Adrenal gland (tissue), 12 donors: Measurements from ENCODE around the gene IKZF2. TPM values are rescaled to one million over a fixed set of nuclear protein-coding genes. Genes with fewer than 3 reads are reported as not detected.

Experiments used
- DNase-seq, 7 donors: peaks; one replicate each; pipeline ENCODE4 v3.0.0-alpha.2; 2019 to 2020
- H3K27ac ChIP-seq, 5 donors: fragments of 200-600 bp; sonication (generic) in 4 of 5; 1 replicate in 3 of 5; 2 replicates in 2 of 5; pipeline versions ENCODE4 v1.5.1 to v1.8.0; 2016 to 2020; ENCODE audit warnings: mild to moderate bottlenecking in 1 of 5
- H3K27me3 ChIP-seq: fragments of 200-600 bp; 2 replicates; pipeline ENCODE4 v1.8.0; 2021
- H3K36me3 ChIP-seq, 2 donors: fragments of 200-600 bp; replicated peaks in 1 of 2; 1 replicate in 1 of 2; 2 replicates in 1 of 2; pipeline versions ENCODE4 v1.5.1 to v1.8.0; 2018 to 2022
- H3K4me1 ChIP-seq, 2 donors: fragments of 200-600 bp; replicated peaks in 1 of 2; 1 replicate in 1 of 2; 2 replicates in 1 of 2; pipeline versions ENCODE4 v1.5.1 to v1.8.0; 2018 to 2021
- H3K4me3 ChIP-seq, 4 donors: fragments of 200-600 bp; sonication (generic) in 3 of 4; one replicate each; pipeline ENCODE4 v1.5.1; 2016 to 2018
- H3K9me3 ChIP-seq, 3 donors: fragments of 200-600 bp; sonication (generic) in 1 of 3; replicated peaks in 1 of 3; 1 replicate in 2 of 3; 2 replicates in 1 of 3; pipeline versions ENCODE4 v1.5.1 to v1.8.0; 2016 to 2021
- CTCF ChIP-seq, 6 experiments: fragments of 450-650 bp in 4 of 6; fragments of 200-600 bp in 2 of 6; sonication (generic) in 1 of 6; IDR thresholded peaks; 1 replicate in 5 of 6; 2 replicates in 1 of 6; pipeline versions ENCODE4 v1.5.1 to v1.8.0; 2016 to 2021; ENCODE audit warnings: antibody characterized with exemption in 6 of 6, mild to moderate bottlenecking in 2 of 6, moderate library complexity in 1 of 6
- POLR2A ChIP-seq, 2 donors: fragments of 450-650 bp; IDR thresholded peaks; one replicate each; pipeline ENCODE4 v1.6.1; 2017; ENCODE audit warnings: antibody characterized with exemption in 2 of 2, mild to moderate bottlenecking in 2 of 2, moderate library complexity in 1 of 2
- WGBS, 4 donors: extraction: QIAGEN DNeasy Blood & Tissue Kit in 2 of 4; methylation state at CpG; one replicate each; pipeline versions ENCODE4 v1.1.5 to v1.1.7; 2013 to 2017; 5-methylcytosine and 5-hydroxymethylcytosine counted together
- intact Hi-C, 2 donors: fragments of 100-400 bp; cut with DNase I; formaldehyde crosslinking; loops; one replicate each; pipeline versions ENCODE4 v1.14.1 to v1.15.0; 2022 to 2023
- polyA plus RNA-seq, 3 donors: library from polyadenylated mRNA; stranded (reverse); fragments of 200-250 nt in 2 of 3; fragments of 350-450 nt in 1 of 3; fragmentation: Illumina TruSeq in 1 of 3; extraction: RNeasy Lipid Tissue Mini Kit (QIAGEN cat#74804) in 1 of 3; gene quantifications; one replicate each; pipeline ENCODE4 v1.2.3, GENCODE V29; 2013 to 2014
- total RNA-seq, 9 donors: library from RNA; depleted of rRNA in 4 of 9; stranded (reverse); fragments of >200 nt in 4 of 9; fragments of 120-200 nt in 1 of 9; fragmentation: NEBNext Ultra II Directional in 1 of 9; extraction: Animal tissue kit (Norgen Biotek cat#: 25700) in 1 of 9; gene quantifications; one replicate each; pipeline versions ENCODE4 v1.1.0 to v1.2.4, GENCODE V29; 2013 to 2023
- donor health status: healthy with polysubstance abuse.
- donor health status: Bipolar disorder and iron deficiency.
- donor health status: DM: yes; HTN: yes; CAD: no.
- donor health status: DM: no; HTN: no; CAD: no.
- donor health status: DM: no; HTN: no; CAD: no.
- donor health status: DM: yes; HTN: yes; CAD: no.

IKZF2 gene
- total and polyA plus RNA-seq, 12 donors: 0.44 to 18.9 (median 8.0) TPM

- 88 to 93% (median 91%) methylated on average over 2 of the region's 2 CpGs for WGBS, 4 donors
- no peaks in the 10 kb centered on the region for H3K36me3 ChIP-seq
- no peak for TF ChIP-seq POLR2A (IDR thresholded peaks at IDR 0.05)
- TF ChIP-seq CTCF (IDR thresholded peaks at IDR 0.05): no peak
- H3K4me3 ChIP-seq: no peak overlapping the region
- no peaks in the 10 kb centered on the region for H3K4me1 ChIP-seq
- intact Hi-C loops: no loop called here
- no peaks in the 10 kb centered on the region for H3K9me3 ChIP-seq
- no peak overlapping the region for H3K27ac ChIP-seq
- no peak for DNase-seq
- H3K27me3 ChIP-seq: no peaks in the 10 kb centered on the region
Measured at GRCh38 chr2:213019368-213019767, 132.0 kb downstream of the IKZF2 start.

- Histone ChIP-seq H3K4me1 (no peaks in the 10 kb centered on the region), H3K9me3 (no peaks in the 10 kb centered on the region), H3K36me3 (no peaks in the 10 kb centered on the region), H3K27me3 (no peaks in the 10 kb centered on the region), H3K27ac (no peak overlapping the region), H3K4me3 (no peak overlapping the region)
- no peak for DNase-seq
- TF ChIP-seq CTCF (IDR thresholded peaks at IDR 0.05) (no peak), POLR2A (IDR thresholded peaks at IDR 0.05) (no peak)
- intact Hi-C loops: no loop called here
Measured at GRCh38 chr2:213018340-213018901, 133.0 kb downstream of the IKZF2 start.

- H3K36me3 ChIP-seq: no peaks in the 10 kb centered on the region
- intact Hi-C loops: no loop called here
- H3K27me3 ChIP-seq: no peaks in the 10 kb centered on the region
- no peak overlapping the region for H3K4me3 ChIP-seq
- TF ChIP-seq CTCF (IDR thresholded peaks at IDR 0.05) (no peak), POLR2A (IDR thresholded peaks at IDR 0.05) (no peak)
- WGBS, 4 donors: 86 to 98% (median 91%) methylated on average over 1 of the region's 1 CpG
- H3K27ac ChIP-seq: no peak overlapping the region
- no peaks in the 10 kb centered on the region for H3K4me1 ChIP-seq
- no peaks in the 10 kb centered on the region for H3K9me3 ChIP-seq
- no peak for DNase-seq
Measured at GRCh38 chr2:213017404-213017803, 134.0 kb downstream of the IKZF2 start.

- Histone ChIP-seq H3K4me3 (no peak overlapping the region), H3K4me1 (no peaks in the 10 kb centered on the region), H3K27me3 (no peaks in the 10 kb centered on the region), H3K27ac (no peak overlapping the region), H3K36me3 (no peaks in the 10 kb centered on the region), H3K9me3 (no peaks in the 10 kb centered on the region)
- DNase-seq: no peak
- 89 to 93% (median 92%) methylated on average over 4 of the region's 4 CpGs for WGBS, 4 donors
- TF ChIP-seq CTCF (IDR thresholded peaks at IDR 0.05) (no peak), POLR2A (IDR thresholded peaks at IDR 0.05) (no peak)
- intact Hi-C loops: no loop called here
Measured at GRCh38 chr2:213016984-213017351, 134.4 kb downstream of the IKZF2 start.
